Measurements from ENCODE around the gene DPT.

- TF ChIP-seq TAF1 (IDR thresholded peaks at IDR 0.05; ENCODE audit: low read depth) (no peak), CTCF (IDR thresholded peaks at IDR 0.05; ENCODE audit: poor library complexity, severe bottlenecking) (no peak)
These were observed 75.4 kb downstream of the DPT start for GRCh38 chr1:168653567-168653966.

Measured in neural cell (in vitro differentiated cells).